B cell (primary cell): ENCODE data around the gene TRIM41. TPM values are rescaled to one million over a fixed set of nuclear protein-coding genes. Genes with fewer than 3 reads are reported as not detected.

ENCODE experiments used
- ATAC-seq: fragments of 200-7000 bp; cut with Tn5 transposase; one replicate; pipeline ENCODE4 v1.10.0; 2021; ENCODE audit warnings: low read depth, mild to moderate bottlenecking, moderate number of reproducible peaks, moderate library complexity
- CTCF ChIA-PET: fragments of 350-600 bp; sonication (Branson Sonifier 250); formaldehyde crosslinking; loops from one replicate; lab custom pipeline; 2021; ENCODE audit warnings: antibody characterized with exemption, inconsistent platforms; lab: Charles Lee
- POLR2A ChIA-PET: fragments of 350-600 bp; sonication (Branson Sonifier 250); formaldehyde crosslinking; loops from one replicate; lab custom pipeline; 2021; ENCODE audit warnings: antibody characterized with exemption; lab: Charles Lee
- DNase-seq: peaks from one replicate; pipeline ENCODE4 v3.0.0; 2013
- H2AFZ ChIP-seq: 2 replicates; pipeline ENCODE4 v1.6.1; 2012; ENCODE audit warnings: mild to moderate bottlenecking, low read depth, low read length; ENCODE audit not compliant: insufficient read depth, poor library complexity, severe bottlenecking
- H3K27ac ChIP-seq, 2 donors: 1 replicate in 1 of 2; 2 replicates in 1 of 2; pipeline ENCODE4 v1.5.1; 2012 to 2013; ENCODE audit warnings: low read length in 2 of 2, mild to moderate bottlenecking in 2 of 2, moderate library complexity in 1 of 2
- H3K27me3 ChIP-seq, 4 experiments: fragments of 200-600 bp in 1 of 4; sonication (generic) in 1 of 4; replicated peaks in 1 of 4; 1 replicate in 2 of 4; 2 replicates in 2 of 4; pipeline versions ENCODE4 v1.6.1 to v1.7.0; 2013 to 2016; ENCODE audit warnings: low read length in 3 of 4, mild to moderate bottlenecking in 2 of 4, mixed read lengths in 1 of 4, moderate library complexity in 1 of 4; ENCODE audit not compliant: insufficient read depth in 4 of 4, control insufficient read depth in 3 of 4; ENCODE audit errors: control extremely low read depth in 1 of 4
- H3K36me3 ChIP-seq, 2 experiments: replicated peaks in 1 of 2; 1 replicate in 1 of 2; 2 replicates in 1 of 2; pipeline versions ENCODE4 v1.6.1 to v1.7.1; 2013; ENCODE audit warnings: low read length in 1 of 2; ENCODE audit not compliant: insufficient read depth in 2 of 2, control insufficient read depth in 1 of 2; ENCODE audit errors: control extremely low read depth in 1 of 2, extremely low read depth in 1 of 2
- H3K4me1 ChIP-seq, 2 donors: fragments of 200-600 bp in 1 of 2; sonication (generic) in 1 of 2; 1 replicate in 1 of 2; 2 replicates in 1 of 2; pipeline versions ENCODE4 v1.5.1 to v1.6.1; 2013 to 2017; ENCODE audit warnings: low read length in 2 of 2; ENCODE audit not compliant: control insufficient read depth in 2 of 2, insufficient read depth in 2 of 2
- H3K4me2 ChIP-seq: replicated peaks from 2 replicates; pipeline ENCODE3; 2012; ENCODE audit warnings: mild to moderate bottlenecking, low read depth, low read length; ENCODE audit not compliant: poor library complexity, severe bottlenecking
- H3K4me3 ChIP-seq, 5 experiments: fragments of 200-600 bp in 1 of 5; sonication (generic) in 1 of 5; 1 replicate in 3 of 5; 2 replicates in 2 of 5; pipeline versions ENCODE4 v1.5.1 to v1.7.0; 2011 to 2016; ENCODE audit warnings: low read length in 4 of 5, mild to moderate bottlenecking in 4 of 5, low read depth in 2 of 5, control low read depth in 1 of 5, moderate library complexity in 1 of 5; ENCODE audit not compliant: insufficient read depth in 1 of 5; ENCODE audit errors: control extremely low read depth in 1 of 5, extremely low read depth in 1 of 5
- H3K79me2 ChIP-seq: fragments of 200-600 bp; sonication (generic); one replicate; pipeline ENCODE4 v1.6.0; 2016; ENCODE audit warnings: low read length; ENCODE audit not compliant: control insufficient read depth, insufficient read depth
- H3K9ac ChIP-seq: fragments of 200-600 bp; sonication (generic); 2 replicates; pipeline ENCODE4 v1.6.1; 2017; ENCODE audit warnings: mild to moderate bottlenecking, low read length, moderate library complexity
- H3K9me3 ChIP-seq, 3 donors: one replicate each; pipeline versions ENCODE4 v1.6.1 to v1.7.1; 2013; ENCODE audit warnings: low read length in 2 of 3; ENCODE audit not compliant: control insufficient read depth in 2 of 3, insufficient read depth in 1 of 3; ENCODE audit errors: control extremely low read depth in 1 of 3
- H4K20me1 ChIP-seq: 2 replicates; pipeline ENCODE4 v1.6.0; 2012; ENCODE audit warnings: mild to moderate bottlenecking, low read length; ENCODE audit not compliant: insufficient read depth, control insufficient read depth, poor library complexity, severe bottlenecking
- H3K27ac Mint-ChIP-seq: one replicate; pipeline ENCODE4 v1.8.0; 2021; ENCODE audit warnings: mixed read lengths
- H3K27me3 Mint-ChIP-seq: one replicate; pipeline ENCODE4 v1.8.0; 2021; ENCODE audit warnings: mixed read lengths
- H3K4me1 Mint-ChIP-seq: one replicate; pipeline ENCODE4 v1.8.0; 2021; ENCODE audit warnings: mixed read lengths
- H3K4me3 Mint-ChIP-seq: one replicate; pipeline ENCODE4 v1.8.0; 2021; ENCODE audit warnings: mixed read lengths
- H3K9me3 Mint-ChIP-seq: one replicate; pipeline ENCODE4 v1.8.0; 2022; ENCODE audit warnings: mixed read lengths; ENCODE audit not compliant: insufficient read depth
- EZH2 ChIP-seq: IDR thresholded peaks from 2 replicates; pipeline ENCODE4 v1.6.1; 2012; ENCODE audit warnings: borderline replicate concordance, low read depth, mild to moderate bottlenecking, moderate library complexity, low read length; ENCODE audit not compliant: insufficient read depth, poor library complexity, severe bottlenecking
- WGBS: methylation state at CpG from one replicate; pipeline ENCODE4 v1.1.5; 2013; ENCODE audit warnings: missing lambda C conversion rate; ENCODE audit not compliant: insufficient coverage; 5-methylcytosine and 5-hydroxymethylcytosine counted together
- intact Hi-C: fragments of 100-400 bp; cut with micrococcal nuclease; formaldehyde crosslinking; loops from one replicate; pipeline ENCODE4 v1.10.0; 2022
- polyA plus RNA-seq: library from polyadenylated mRNA; depleted of rRNA; stranded (reverse); fragments of >200 nt; gene quantifications from 2 replicates; pipeline ENCODE4 v1.2.3, GENCODE V29; 2012
- total RNA-seq, 2 donors: library from RNA; stranded (reverse); fragments of 120-200 nt in 1 of 2; gene quantifications; 1 replicate in 1 of 2; 2 replicates in 1 of 2; pipeline versions ENCODE4 v1.2.3 to v1.2.4, GENCODE V29; 2013 to 2022
- TF ChIP-seq, protein P1 (sequence below): fragments of 200-600 bp; IDR thresholded peaks from one replicate; pipeline ENCODE4 v1.8.0; 2022; ENCODE audit warnings: antibody characterized with exemption, mild to moderate bottlenecking

TRIM41 gene
- total and polyA plus RNA-seq, 2 donors (not counting 1 experiment from before 2014, with no cell fraction given): 28.4 to 44.3 TPM

GRCh38 chr5:181186986-181187499 is 36.0 kb upstream of the TRIM41 start:
- ChIA-PET CTCF (interaction anchor here (1.6 to 7.7 kb wide), 4 partner anchors 9 to 36 kb away, joined by 4 to 105 read pairs (median 30); partner anchors contain the start of genes TRIM41 and TRIM7), POLR2A (interaction anchor here (0.6 to 7.2 kb wide), 5 partner anchors 18 to 377 kb away, joined by 3 to 74 read pairs (median 5); partner anchors contain the start of genes TRIM41 and TRIM7)
- Histone ChIP-seq H3K4me3 (no peak overlapping the region), H3K27ac (peak overlapping the region; percentile 21 to 28), H3K9ac (no peak overlapping the region), H3K4me1 (peaks cover 8 to 51% of the 10 kb centered on the region in 2 donors), H3K79me2 (no peaks in the 10 kb centered on the region), H4K20me1 (no peaks in the 10 kb centered on the region), H3K36me3 (no peaks in the 10 kb centered on the region), H3K27me3 (no peaks in the 10 kb centered on the region), H2AFZ (no peak overlapping the region), H3K9me3 (peaks cover 0 to 27% (median 0%) of the 10 kb centered on the region in 3 donors), H3K4me2 (peak overlapping the region; percentile 38)
- peak overlapping the region; percentile 64 for H3K4me3 Mint-ChIP-seq
- no peak for ATAC-seq
- H3K27me3 Mint-ChIP-seq: peaks cover 10% of the 10 kb centered on the region
- no peak for TF ChIP-seq EZH2
- TF ChIP-seq, protein P1, sequence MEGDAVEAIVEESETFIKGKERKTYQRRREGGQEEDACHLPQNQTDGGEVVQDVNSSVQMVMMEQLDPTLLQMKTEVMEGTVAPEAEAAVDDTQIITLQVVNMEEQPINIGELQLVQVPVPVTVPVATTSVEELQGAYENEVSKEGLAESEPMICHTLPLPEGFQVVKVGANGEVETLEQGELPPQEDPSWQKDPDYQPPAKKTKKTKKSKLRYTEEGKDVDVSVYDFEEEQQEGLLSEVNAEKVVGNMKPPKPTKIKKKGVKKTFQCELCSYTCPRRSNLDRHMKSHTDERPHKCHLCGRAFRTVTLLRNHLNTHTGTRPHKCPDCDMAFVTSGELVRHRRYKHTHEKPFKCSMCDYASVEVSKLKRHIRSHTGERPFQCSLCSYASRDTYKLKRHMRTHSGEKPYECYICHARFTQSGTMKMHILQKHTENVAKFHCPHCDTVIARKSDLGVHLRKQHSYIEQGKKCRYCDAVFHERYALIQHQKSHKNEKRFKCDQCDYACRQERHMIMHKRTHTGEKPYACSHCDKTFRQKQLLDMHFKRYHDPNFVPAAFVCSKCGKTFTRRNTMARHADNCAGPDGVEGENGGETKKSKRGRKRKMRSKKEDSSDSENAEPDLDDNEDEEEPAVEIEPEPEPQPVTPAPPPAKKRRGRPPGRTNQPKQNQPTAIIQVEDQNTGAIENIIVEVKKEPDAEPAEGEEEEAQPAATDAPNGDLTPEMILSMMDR: no peak
- H3K4me1 Mint-ChIP-seq: peaks cover 55% of the 10 kb centered on the region
- H3K9me3 Mint-ChIP-seq: no peaks in the 10 kb centered on the region
- no peak for DNase-seq
- 57% methylated on average over 4 of the region's 8 CpGs for WGBS
- intact Hi-C loops: loop anchor here (1.0 kb wide), 1 partner anchor 74 kb away; the partner anchor contains the start of gene TRIM52
- peak overlapping the region; percentile 97 for H3K27ac Mint-ChIP-seq
